HCT116 (cell line): ENCODE data around the gene PPWD1.
A peak's percentile ranks its signal among the peaks of the same experiment; 100 is the strongest.

Source experiments
- CBX3 ChIP-seq: IDR thresholded peaks from 2 replicates; pipeline ENCODE4 v1.6.1; 2012; ENCODE audit warnings: low read depth
- CEBPB ChIP-seq: IDR thresholded peaks from 2 replicates; pipeline ENCODE4 v1.6.1; 2012; ENCODE audit warnings: low read depth
- CTCF ChIP-seq, 3 experiments: fragments of 200-600 bp in 1 of 3; sonication (generic) in 1 of 3; IDR thresholded peaks in 2 of 3; conservative IDR thresholded peaks in 1 of 3; 2 replicates each; pipeline ENCODE4 v1.5.1; 2012 to 2017; ENCODE audit warnings: low read depth in 2 of 3, low read length in 2 of 3, antibody characterized with exemption in 1 of 3, borderline replicate concordance in 1 of 3, control low read depth in 1 of 3, mild to moderate bottlenecking in 1 of 3, mixed read lengths in 1 of 3, mixed run types in 1 of 3, moderate library complexity in 1 of 3; ENCODE audit not compliant: insufficient read depth in 1 of 3
- EZH2 ChIP-seq: fragments of 200-600 bp; sonication (generic); IDR thresholded peaks from 2 replicates; pipeline ENCODE4 v1.6.1; 2017; ENCODE audit warnings: antibody characterized with exemption, mixed run types
- EZH2phosphoT487 ChIP-seq: fragments of 200-600 bp; IDR thresholded peaks from 2 replicates; pipeline ENCODE4 v1.6.1; 2018; ENCODE audit warnings: antibody characterized with exemption, borderline replicate concordance
- FOSL1 ChIP-seq: IDR thresholded peaks from 2 replicates; pipeline ENCODE4 v1.6.1; 2012; ENCODE audit warnings: low read depth
- JUND ChIP-seq: IDR thresholded peaks from 2 replicates; pipeline ENCODE4 v1.6.1; 2012
- POLR2A ChIP-seq: IDR thresholded peaks from 2 replicates; pipeline ENCODE4 v1.7.0; 2011; ENCODE audit warnings: borderline replicate concordance; ENCODE audit not compliant: insufficient read depth, insufficient read length; ENCODE audit errors: extremely low read depth
- RAD21 ChIP-seq: IDR thresholded peaks from 2 replicates; pipeline ENCODE4 v1.6.1; 2012; ENCODE audit warnings: low read depth, mild to moderate bottlenecking
- REST ChIP-seq: IDR thresholded peaks from 2 replicates; pipeline ENCODE4 v1.6.1; 2012; ENCODE audit warnings: low read depth
- TCF7L2 ChIP-seq: IDR thresholded peaks from 2 replicates; pipeline ENCODE4 v1.7.0; 2011; ENCODE audit warnings: borderline replicate concordance, inconsistent platforms; ENCODE audit not compliant: insufficient read depth, insufficient read length; ENCODE audit errors: extremely low read depth
- YY1 ChIP-seq: IDR thresholded peaks from 2 replicates; pipeline ENCODE4 v1.6.1; 2011; ENCODE audit warnings: low read length, low read depth, moderate library complexity, mild to moderate bottlenecking; ENCODE audit not compliant: insufficient replicate concordance; ENCODE audit errors: extremely low read depth
- ZNF274 ChIP-seq: fragments of 200-500 bp; sonication (Bioruptor generic); IDR thresholded peaks from 2 replicates; pipeline ENCODE4 v1.6.1; 2014; ENCODE audit warnings: mild to moderate bottlenecking, low read depth, low read length, inconsistent platforms

- no peak for TF ChIP-seq CTCF (IDR thresholded peaks at IDR 0.05 in 2 of 3, conservative IDR thresholded peaks at IDR 0.05 in 1 of 3; ENCODE audit: borderline replicate concordance in 1 of 3, insufficient read depth in 1 of 3, low read depth in 2 of 3, low read length in 2 of 3)
- no peak for TF ChIP-seq ZNF274
- no peak for TF ChIP-seq JUND
- TF ChIP-seq REST = no peak
- TF ChIP-seq POLR2A = no peak
- TF ChIP-seq YY1 = peak; percentile 88
- no peak for TF ChIP-seq EZH2phosphoT487
- peak; percentile 32; the same call in 1 of the 2 replicates for TF ChIP-seq CBX3
- no peak for TF ChIP-seq EZH2
- TF ChIP-seq CEBPB = no peak
- TF ChIP-seq FOSL1 = no peak
- no peak for TF ChIP-seq RAD21
- peak; percentile 55 for TF ChIP-seq TCF7L2
These were observed 61.8 kb downstream of the PPWD1 start, which contains the start of the genes SHLD3 and TRAPPC13 for GRCh38 chr5:65624571-65625555.
